NB4 (cell line): Measurements from ENCODE around the gene FOSB.

ENCODE experiments used
- POLR2A ChIP-seq: IDR thresholded peaks from 2 replicates; pipeline ENCODE4 v1.6.1; 2011; ENCODE audit warnings: mild to moderate bottlenecking; ENCODE audit not compliant: insufficient read length; ENCODE audit errors: extremely low read depth
- TF ChIP-seq, protein P1 (sequence below): IDR thresholded peaks from one replicate; pipeline ENCODE4 v1.5.1; 2012; ENCODE audit warnings: low read depth, low read length

DNA sequence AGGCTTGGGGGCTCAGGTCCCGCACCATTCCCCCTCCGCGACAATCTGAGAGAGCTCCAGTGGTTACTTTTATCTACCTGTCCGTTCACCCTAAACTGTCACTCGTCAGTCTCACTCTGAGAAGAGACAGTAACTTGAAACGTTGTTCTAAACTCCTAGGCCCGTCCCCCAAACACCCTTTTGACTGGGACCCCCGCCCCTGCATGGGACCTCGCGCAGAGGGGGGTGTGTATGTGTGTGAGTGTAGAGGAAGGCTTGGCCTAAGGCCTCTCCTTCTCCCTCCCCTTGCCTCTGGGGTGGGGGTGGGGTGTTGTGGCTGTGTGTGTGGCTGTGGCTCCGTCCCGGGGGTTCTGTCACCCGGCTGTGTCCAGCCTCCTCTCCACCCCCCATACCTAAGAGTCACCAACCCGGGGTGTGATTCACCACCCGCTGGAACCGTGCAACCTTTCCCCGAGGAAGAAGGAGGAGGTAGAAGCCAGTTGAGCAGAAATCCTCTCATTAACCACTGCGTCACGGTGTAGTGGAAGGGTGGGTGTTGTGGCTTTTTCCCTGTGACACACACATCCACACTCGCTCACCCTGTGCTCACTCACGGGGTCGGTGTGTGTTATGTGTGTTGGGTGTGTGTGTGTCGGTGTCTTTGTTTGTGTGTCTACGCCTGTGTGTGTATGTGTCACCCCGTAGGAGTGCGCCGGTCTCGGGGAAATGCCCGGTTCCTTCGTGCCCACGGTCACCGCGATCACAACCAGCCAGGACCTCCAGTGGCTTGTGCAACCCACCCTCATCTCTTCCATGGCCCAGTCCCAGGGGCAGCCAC lies 2.4 kb downstream of the FOSB start:
- TF ChIP-seq, protein P1, sequence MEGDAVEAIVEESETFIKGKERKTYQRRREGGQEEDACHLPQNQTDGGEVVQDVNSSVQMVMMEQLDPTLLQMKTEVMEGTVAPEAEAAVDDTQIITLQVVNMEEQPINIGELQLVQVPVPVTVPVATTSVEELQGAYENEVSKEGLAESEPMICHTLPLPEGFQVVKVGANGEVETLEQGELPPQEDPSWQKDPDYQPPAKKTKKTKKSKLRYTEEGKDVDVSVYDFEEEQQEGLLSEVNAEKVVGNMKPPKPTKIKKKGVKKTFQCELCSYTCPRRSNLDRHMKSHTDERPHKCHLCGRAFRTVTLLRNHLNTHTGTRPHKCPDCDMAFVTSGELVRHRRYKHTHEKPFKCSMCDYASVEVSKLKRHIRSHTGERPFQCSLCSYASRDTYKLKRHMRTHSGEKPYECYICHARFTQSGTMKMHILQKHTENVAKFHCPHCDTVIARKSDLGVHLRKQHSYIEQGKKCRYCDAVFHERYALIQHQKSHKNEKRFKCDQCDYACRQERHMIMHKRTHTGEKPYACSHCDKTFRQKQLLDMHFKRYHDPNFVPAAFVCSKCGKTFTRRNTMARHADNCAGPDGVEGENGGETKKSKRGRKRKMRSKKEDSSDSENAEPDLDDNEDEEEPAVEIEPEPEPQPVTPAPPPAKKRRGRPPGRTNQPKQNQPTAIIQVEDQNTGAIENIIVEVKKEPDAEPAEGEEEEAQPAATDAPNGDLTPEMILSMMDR, result no peak
- TF ChIP-seq POLR2A, result no peak
